Placental epithelial cell (primary cell): ENCODE measurements around the gene RAB3B. TPM values are rescaled to one million over a fixed set of nuclear protein-coding genes. Genes with fewer than 3 reads are reported as not detected.

Experiments used
- small RNA-seq: library from RNA; depleted of rRNA; stranded (forward); fragments of <200 nt; gene quantifications from one replicate; pipeline ENCODE3, GENCODE V24; 2012
- total RNA-seq: library from RNA; depleted of rRNA; stranded (reverse); fragments of >200 nt; gene quantifications from 2 replicates; pipeline ENCODE4 v1.2.3, GENCODE V29; 2012

The RAB3B gene, protein sequence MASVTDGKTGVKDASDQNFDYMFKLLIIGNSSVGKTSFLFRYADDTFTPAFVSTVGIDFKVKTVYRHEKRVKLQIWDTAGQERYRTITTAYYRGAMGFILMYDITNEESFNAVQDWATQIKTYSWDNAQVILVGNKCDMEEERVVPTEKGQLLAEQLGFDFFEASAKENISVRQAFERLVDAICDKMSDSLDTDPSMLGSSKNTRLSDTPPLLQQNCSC
- total RNA-seq, result 0.11 and 0.39 TPM in 2 replicates

DNA sequence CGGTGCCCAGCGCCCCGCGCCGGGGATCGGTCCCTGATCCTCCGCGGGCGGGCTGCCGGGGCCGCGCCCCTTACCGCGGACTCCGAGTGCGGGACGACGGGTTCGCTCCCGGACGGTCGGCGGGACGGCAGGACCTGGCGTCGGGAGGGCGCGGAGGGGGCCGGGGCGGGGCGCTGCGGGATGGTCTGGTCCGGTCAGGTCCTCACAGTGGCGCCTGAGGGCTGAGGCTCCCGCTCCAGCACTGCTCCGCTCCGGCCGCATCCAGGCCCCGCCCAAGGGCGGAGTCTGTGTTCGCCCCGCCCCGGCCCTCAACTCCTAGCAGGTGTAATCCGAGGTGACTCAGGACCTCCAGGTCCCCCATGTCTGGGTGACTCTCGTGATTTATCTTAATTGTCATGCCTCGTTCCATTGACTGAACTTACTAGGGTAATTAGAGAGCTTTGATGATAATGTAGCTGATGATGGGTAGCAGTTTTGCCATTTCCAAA lies at the start of gene RAB3B:
Gene RAB3B, minus strand, starts transcription at position 223 of the 488 bp plus-strand sequence. CDS start 13,583 bp downstream, outside the sequence.

DNA sequence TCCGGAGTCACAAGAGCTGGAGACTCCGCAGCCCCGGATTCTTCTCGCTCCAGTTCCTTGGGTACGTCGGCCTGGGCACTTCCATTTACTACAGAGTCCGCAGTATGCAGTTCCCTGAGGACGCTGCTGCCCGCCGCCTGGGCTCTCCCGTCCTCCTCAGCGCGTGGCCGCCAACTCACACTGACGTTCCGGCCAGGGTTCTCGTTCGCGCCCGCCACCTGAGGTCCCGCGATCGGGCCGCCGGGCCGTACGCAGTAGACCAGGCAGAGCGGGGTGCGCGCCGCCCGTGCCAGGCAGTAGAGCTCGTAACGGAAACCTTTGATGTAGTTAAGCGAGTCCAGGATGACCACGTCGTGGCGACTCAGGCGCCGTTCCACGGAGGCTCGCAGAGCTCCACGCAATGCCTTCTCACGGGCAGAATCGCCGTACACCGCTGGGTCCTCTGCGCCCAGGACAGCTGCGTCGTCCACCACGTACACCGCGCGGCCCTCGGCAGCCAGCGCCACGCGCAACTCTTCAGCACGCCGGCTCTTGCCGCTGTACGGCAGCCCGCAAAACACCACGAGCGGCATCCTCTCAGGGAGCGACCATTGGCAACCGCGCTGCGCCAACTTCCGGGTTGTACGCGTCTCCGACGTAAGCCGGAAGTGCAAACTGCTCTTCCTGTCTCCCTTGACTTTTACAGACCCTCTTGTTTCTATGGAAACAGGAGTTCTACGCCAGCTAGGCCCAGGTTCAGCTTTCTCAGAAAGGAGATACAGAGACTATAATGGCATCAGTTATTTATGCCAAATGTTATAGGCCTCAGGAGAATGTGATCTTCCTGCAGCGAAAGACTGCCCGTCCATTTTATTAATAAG lies 42.9 kb upstream of the RAB3B start, which contains the start of gene KTI12:
Gene KTI12, minus strand, starts transcription at position 621 of the 860 bp plus-strand sequence. Its CDS starts 49 bp downstream, at position 572.

DNA sequence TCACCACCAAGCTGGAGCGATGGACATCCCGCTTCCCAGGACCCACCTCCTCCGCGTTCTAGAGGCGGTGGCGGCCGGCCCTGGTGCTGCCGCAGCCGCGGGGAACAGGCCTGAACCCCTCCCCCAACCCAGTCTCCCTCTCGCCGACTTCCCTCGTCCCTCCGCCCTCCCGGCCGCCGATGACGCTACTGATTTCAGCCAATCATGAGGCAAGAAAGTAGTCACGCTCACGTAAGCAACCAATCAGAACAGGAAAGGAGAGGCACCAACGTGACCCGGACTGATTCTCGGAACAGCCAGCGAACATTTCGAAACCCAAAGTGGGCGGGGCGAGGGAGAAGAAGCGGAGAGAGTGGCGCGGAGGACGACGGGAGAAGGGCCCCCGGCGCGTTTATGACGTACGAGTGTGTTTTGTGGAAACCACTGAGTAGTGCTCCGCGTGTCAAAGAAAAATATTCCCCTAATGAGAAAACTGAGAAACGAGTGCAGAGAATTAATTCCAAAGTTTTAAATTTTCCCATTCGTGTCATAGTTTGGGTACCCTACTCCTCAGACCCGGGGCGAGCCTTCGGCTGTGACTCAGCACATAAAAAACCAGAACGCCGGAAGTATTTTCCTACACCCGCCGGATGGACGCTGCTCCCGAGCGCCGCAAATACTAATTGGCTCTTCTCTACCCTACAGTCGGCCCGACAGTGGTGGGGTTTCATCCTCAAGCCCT lies 111.7 kb downstream of the RAB3B start, which contains the start of gene NRDC:
Gene NRDC, minus strand, starts transcription at position 112 of the 721 bp plus-strand sequence. CDS start 112 bp downstream, outside the sequence.

Small RNA genes lying within 50 kb of the gene (small RNA-seq; reads per million reads assigned to genes)
- not detected for gene RN7SL290P
- gene RNA5SP48, result not detected

Other genes with a start within 250 kb of the RAB3B start
- 40.7 and 51.8 TPM in 2 replicates for gene NRDC, start 112.0 kb downstream of the RAB3B start, total RNA-seq
- gene KTI12, start 43.1 kb upstream of the RAB3B start, total RNA-seq, result 9.8 and 11.7 TPM in 2 replicates
- gene TXNDC12, start 64.5 kb upstream of the RAB3B start, total RNA-seq, result 29.1 and 29.8 TPM in 2 replicates
- gene BTF3L4, start 65.6 kb upstream of the RAB3B start, total RNA-seq, result 36.9 and 46.0 TPM in 2 replicates
- gene ZFYVE9, start 151.4 kb upstream of the RAB3B start, total RNA-seq, result 29.6 and 30.6 TPM in 2 replicates